ENCODE measurements around the gene DRAM2.

DRAM2 gene

DNA sequence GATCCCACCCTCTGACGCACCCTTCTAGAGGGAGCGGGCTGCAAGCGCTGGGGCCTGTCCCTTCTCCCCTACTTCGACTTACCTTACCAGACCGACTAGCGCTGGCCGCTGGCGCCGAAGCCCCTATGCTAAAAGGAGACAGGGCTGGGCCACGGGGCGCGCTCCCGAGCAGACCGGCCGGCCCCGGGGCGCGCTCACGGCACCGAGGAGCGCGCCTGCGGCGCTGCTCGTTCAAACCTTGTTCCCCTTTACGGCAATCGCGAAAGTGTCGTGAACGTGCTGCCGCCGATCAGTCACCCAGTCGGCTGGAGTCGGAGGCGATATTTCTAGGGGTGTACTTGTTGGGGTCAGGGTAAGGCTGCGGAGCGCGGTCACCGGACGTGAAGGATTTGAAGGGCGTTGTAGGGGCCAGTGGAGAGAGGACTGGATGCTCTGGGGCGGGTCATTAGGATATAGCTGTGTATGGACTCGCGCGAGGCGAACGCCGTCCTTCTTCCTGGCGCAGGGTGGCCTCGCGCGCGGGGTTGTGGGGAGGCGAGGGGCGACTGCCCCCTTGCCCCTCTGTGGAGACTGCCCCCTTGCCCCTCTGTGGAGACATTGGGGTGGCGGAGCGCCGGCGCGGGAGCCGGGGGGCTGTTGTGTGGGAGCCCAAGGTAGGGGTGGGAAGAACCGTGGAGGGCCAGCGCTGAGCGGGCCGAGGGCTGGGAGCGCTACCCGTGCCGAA lies at the start of gene DRAM2, which contains the start of gene CEPT1:
TSS of gene DRAM2 (minus strand) at position 138 of the 724 bp plus-strand sequence. CDS start 8,539 bp downstream, outside the sequence.
TSS of gene CEPT1 (plus strand) at position 268 of the 724 bp plus-strand sequence. CDS start 7,492 bp downstream, outside the sequence.
- no peaks in the 10 kb centered on the region for H3K9me3 ChIP-seq
- H3K27me3 ChIP-seq = no peaks in the 10 kb centered on the region
- peak within 1 kb of the TSS; percentile 95 to 96 for H3K27ac ChIP-seq
- peak within 1 kb of the TSS; percentile 92 to 94 for H3K4me3 ChIP-seq
- intact Hi-C loops (cut with DNase I; ENCODE audit: low total_unique reads) = no loop called here
- H3K36me3 ChIP-seq = peaks cover 0 to 10% (median 0%) of the 10 kb centered on the region in 3 donors
- peaks cover 0 to 27% (median 18%) of the 10 kb centered on the region in 4 donors for H3K4me1 ChIP-seq
- peak; percentile 96 to 97 for DNase-seq
- TF ChIP-seq, protein P1, sequence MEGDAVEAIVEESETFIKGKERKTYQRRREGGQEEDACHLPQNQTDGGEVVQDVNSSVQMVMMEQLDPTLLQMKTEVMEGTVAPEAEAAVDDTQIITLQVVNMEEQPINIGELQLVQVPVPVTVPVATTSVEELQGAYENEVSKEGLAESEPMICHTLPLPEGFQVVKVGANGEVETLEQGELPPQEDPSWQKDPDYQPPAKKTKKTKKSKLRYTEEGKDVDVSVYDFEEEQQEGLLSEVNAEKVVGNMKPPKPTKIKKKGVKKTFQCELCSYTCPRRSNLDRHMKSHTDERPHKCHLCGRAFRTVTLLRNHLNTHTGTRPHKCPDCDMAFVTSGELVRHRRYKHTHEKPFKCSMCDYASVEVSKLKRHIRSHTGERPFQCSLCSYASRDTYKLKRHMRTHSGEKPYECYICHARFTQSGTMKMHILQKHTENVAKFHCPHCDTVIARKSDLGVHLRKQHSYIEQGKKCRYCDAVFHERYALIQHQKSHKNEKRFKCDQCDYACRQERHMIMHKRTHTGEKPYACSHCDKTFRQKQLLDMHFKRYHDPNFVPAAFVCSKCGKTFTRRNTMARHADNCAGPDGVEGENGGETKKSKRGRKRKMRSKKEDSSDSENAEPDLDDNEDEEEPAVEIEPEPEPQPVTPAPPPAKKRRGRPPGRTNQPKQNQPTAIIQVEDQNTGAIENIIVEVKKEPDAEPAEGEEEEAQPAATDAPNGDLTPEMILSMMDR (IDR thresholded peaks at IDR 0.05) = no peak

- H3K27me3 ChIP-seq = no peaks in the 10 kb centered on the region
- H3K27ac ChIP-seq = no peak overlapping the region
- intact Hi-C loops (cut with DNase I; ENCODE audit: low total_unique reads) = no loop called here
- TF ChIP-seq, protein P1 (IDR thresholded peaks at IDR 0.05) = no peak
- peaks cover 59 to 68% (median 60%) of the 10 kb centered on the region in 3 donors for H3K36me3 ChIP-seq
- DNase-seq = no peak
- H3K9me3 ChIP-seq = no peaks in the 10 kb centered on the region
- H3K4me1 ChIP-seq = no peaks in the 10 kb centered on the region
- H3K4me3 ChIP-seq = no peak overlapping the region
These were observed 44.8 kb upstream of the DRAM2 start for GRCh38 chr1:111184663-111185062.

DNA sequence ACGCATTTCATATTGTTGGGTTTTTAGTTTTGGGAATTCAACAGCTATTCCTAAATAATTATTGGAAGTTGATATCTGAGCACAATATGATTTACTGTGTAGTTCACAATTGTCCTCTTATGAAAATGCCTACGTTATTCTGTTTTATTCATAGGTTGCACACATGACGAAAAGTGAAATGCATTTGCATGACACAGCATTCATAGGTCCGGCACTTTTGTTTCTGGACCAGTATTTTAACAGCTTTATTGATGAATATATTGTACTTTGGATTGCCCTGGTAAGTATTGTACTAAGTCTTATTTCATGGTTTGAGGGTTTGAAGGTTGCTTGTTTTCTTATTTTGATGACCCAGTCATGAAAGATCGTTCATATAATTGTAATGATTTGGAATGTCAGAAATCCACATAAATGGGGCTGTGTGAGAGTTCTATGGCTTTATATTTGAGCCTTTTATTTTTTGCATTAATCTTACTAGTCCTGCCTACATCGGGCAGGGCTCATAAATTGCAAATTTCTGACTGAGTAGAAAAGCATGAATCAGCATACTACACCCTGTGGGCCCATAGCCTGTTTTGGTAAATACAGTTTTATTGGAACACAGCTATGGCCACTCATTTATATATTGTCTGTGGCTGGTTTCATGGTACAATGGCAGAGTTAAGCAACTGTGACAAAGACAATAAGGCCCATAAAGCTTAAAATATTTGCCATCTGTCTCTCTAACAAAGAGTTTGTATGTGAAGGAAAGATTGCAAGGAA lies 43.6 kb upstream of the DRAM2 start:
- Histone ChIP-seq H3K36me3 (peaks cover 56 to 63% (median 57%) of the 10 kb centered on the region in 3 donors), H3K9me3 (no peaks in the 10 kb centered on the region), H3K27ac (no peak overlapping the region), H3K27me3 (no peaks in the 10 kb centered on the region), H3K4me1 (no peaks in the 10 kb centered on the region), H3K4me3 (no peak overlapping the region)
- intact Hi-C loops (cut with DNase I; ENCODE audit: low total_unique reads) = no loop called here
- TF ChIP-seq, protein P1 (IDR thresholded peaks at IDR 0.05) = no peak
- DNase-seq = no peak

- TF ChIP-seq, protein P1 (IDR thresholded peaks at IDR 0.05) = no peak
- Histone ChIP-seq H3K4me1 (no peaks in the 10 kb centered on the region), H3K9me3 (no peaks in the 10 kb centered on the region), H3K36me3 (peaks cover 43 to 50% (median 49%) of the 10 kb centered on the region in 3 donors), H3K27ac (no peak overlapping the region), H3K27me3 (no peaks in the 10 kb centered on the region), H3K4me3 (no peak overlapping the region)
- intact Hi-C loops (cut with DNase I; ENCODE audit: low total_unique reads) = no loop called here
- DNase-seq = no peak
These were observed 42.2 kb upstream of the DRAM2 start for GRCh38 chr1:111182052-111182451.

DNA sequence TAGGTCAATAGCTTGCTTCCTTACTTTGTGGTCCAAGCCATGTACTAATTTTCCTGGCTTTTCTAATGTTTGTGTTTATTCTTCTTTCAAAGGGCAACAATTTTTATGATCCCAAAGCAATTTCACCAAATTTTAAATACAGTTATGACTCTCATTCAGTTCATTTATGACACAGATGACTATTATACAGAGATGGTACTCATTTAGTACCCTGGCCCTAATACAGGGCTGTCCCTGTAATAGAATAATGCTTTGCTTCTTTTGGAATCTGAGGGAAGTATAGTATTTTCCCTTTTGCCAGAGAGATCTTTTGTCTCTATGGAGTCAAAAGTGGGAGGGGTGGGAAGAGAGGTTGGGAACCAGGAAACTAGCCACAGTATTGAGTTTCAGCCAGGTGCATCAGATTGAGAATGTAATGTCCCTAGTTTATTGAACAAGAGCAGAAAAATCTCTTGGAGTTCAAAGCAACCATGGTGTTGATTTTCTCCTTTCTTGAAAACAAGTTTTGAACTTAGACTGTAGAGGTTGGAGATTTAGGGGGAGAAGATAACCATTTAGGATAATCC lies 40.2 kb upstream of the DRAM2 start:
- Histone ChIP-seq H3K27ac (no peak overlapping the region), H3K36me3 (peaks cover 32 to 42% (median 34%) of the 10 kb centered on the region in 3 donors), H3K9me3 (no peaks in the 10 kb centered on the region), H3K4me3 (no peak overlapping the region), H3K4me1 (no peaks in the 10 kb centered on the region), H3K27me3 (no peaks in the 10 kb centered on the region)
- intact Hi-C loops (cut with DNase I; ENCODE audit: low total_unique reads) = no loop called here
- TF ChIP-seq, protein P1 (IDR thresholded peaks at IDR 0.05) = no peak
- DNase-seq = no peak
